Measurements from ENCODE around the gene PDE2A. TPM values are rescaled to one million over a fixed set of nuclear protein-coding genes. Genes with fewer than 3 reads are reported as not detected.

The PDE2A gene
- total RNA-seq, 1 experiment from 2014 or later: 0.58 TPM

DNA sequence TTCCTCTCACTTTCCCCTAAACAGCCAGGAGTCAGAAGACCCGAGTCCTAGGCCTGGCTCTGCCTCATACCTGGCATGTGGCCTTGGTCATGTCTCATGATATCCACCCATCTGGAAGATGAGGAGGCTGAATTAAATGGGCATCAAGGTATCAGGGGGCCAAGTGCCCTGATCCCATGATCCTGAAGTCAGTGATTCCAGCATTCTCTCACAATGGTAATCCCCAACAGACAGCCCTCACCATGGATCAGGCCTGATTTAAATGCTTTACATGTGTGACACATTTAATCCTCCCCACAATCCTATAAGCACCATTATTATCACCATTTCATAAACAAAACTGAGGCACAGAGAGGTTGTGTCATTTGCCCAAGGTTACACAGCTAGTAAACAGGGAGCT, 70.0 kb downstream of the PDE2A start:
- H3K4me3 ChIP-seq (ENCODE audit: low read depth, low read length, poor library complexity, severe bottlenecking): no peak overlapping the region
- no peak for DNase-seq (ENCODE audit: low spot score)
- TF ChIP-seq, protein P1, sequence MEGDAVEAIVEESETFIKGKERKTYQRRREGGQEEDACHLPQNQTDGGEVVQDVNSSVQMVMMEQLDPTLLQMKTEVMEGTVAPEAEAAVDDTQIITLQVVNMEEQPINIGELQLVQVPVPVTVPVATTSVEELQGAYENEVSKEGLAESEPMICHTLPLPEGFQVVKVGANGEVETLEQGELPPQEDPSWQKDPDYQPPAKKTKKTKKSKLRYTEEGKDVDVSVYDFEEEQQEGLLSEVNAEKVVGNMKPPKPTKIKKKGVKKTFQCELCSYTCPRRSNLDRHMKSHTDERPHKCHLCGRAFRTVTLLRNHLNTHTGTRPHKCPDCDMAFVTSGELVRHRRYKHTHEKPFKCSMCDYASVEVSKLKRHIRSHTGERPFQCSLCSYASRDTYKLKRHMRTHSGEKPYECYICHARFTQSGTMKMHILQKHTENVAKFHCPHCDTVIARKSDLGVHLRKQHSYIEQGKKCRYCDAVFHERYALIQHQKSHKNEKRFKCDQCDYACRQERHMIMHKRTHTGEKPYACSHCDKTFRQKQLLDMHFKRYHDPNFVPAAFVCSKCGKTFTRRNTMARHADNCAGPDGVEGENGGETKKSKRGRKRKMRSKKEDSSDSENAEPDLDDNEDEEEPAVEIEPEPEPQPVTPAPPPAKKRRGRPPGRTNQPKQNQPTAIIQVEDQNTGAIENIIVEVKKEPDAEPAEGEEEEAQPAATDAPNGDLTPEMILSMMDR (conservative IDR thresholded peaks at IDR 0.05; ENCODE audit: low read depth, low read length): no peak
- TF ChIP-seq EZH2 (IDR thresholded peaks at IDR 0.05; ENCODE audit: borderline replicate concordance, low read depth, low read length, poor library complexity, severe bottlenecking): no peak
- no peaks in the 10 kb centered on the region for H3K9me3 ChIP-seq (ENCODE audit: low read depth, low read length, poor library complexity, severe bottlenecking)
- no peak overlapping the region for H3K27ac ChIP-seq (ENCODE audit: low read depth, low read length, poor library complexity, severe bottlenecking)
- intact Hi-C loops (cut with micrococcal nuclease; ENCODE audit: unreplicated experiment): no loop called here
- ChIA-PET POLR2A (ENCODE audit: low non-redundant PET) (no interaction called here), CTCF (no interaction called here)
- no peaks in the 10 kb centered on the region for H3K36me3 ChIP-seq (ENCODE audit: insufficient read depth, low read length, poor library complexity, severe bottlenecking)
- no peaks in the 10 kb centered on the region for H3K27me3 ChIP-seq (replicated peaks; ENCODE audit: insufficient read depth, low read depth, low read length, poor library complexity)
- no TSS peak for BruUV-seq (replicated peaks)
- H3K4me1 ChIP-seq (ENCODE audit: insufficient read depth, low read length, poor library complexity, severe bottlenecking): peaks cover 8% of the 10 kb centered on the region

DNA sequence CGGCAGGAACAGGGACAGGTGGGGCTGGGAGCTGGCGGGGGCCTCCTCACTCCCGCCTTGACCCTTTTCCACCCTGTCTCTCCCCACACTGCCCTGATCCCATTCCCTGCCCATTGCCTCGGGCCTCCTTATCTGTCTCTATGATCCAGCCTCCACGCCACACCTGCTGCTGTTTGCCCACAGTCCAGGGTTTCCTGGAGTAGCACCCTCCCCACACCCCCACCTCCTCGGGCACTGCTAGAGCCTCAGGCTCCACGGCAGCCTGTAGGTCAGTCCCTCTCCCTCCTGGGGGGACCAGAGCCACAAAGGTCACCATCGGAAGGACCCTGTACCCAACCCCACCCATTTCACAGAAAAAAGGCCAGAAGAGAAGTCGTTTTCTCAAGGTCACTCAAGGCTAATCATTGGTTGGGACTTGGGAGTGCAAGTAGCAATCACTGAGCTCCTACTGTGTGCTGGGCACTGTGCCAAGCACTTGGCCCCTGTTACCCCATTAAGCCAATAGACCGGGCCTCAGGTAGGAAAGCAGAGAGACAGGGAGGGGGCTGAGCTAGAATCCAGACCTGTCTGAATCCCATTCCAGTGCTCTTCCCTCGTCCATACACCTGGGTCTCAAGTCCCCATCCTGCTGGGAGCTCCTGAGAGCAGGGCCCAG, 71.8 kb downstream of the PDE2A start:
- Histone ChIP-seq H3K27ac (ENCODE audit: low read depth, low read length, poor library complexity, severe bottlenecking) (no peak overlapping the region), H3K36me3 (ENCODE audit: insufficient read depth, low read length, poor library complexity, severe bottlenecking) (no peaks in the 10 kb centered on the region), H3K27me3 (replicated peaks; ENCODE audit: insufficient read depth, low read depth, low read length, poor library complexity) (no peaks in the 10 kb centered on the region), H3K9me3 (ENCODE audit: low read depth, low read length, poor library complexity, severe bottlenecking) (no peaks in the 10 kb centered on the region), H3K4me3 (ENCODE audit: low read depth, low read length, poor library complexity, severe bottlenecking) (no peak overlapping the region), H3K4me1 (ENCODE audit: insufficient read depth, low read length, poor library complexity, severe bottlenecking) (peaks cover 5% of the 10 kb centered on the region)
- CTCF ChIA-PET: no interaction called here
- POLR2A ChIA-PET (ENCODE audit: low non-redundant PET): no interaction called here
- TF ChIP-seq, protein P1 (conservative IDR thresholded peaks at IDR 0.05; ENCODE audit: low read depth, low read length): no peak
- no peak for TF ChIP-seq EZH2 (IDR thresholded peaks at IDR 0.05; ENCODE audit: borderline replicate concordance, low read depth, low read length, poor library complexity, severe bottlenecking)
- no peak for DNase-seq (ENCODE audit: low spot score)
- intact Hi-C loops (cut with micrococcal nuclease; ENCODE audit: unreplicated experiment): no loop called here
- BruUV-seq (replicated peaks): no TSS peak

DNA sequence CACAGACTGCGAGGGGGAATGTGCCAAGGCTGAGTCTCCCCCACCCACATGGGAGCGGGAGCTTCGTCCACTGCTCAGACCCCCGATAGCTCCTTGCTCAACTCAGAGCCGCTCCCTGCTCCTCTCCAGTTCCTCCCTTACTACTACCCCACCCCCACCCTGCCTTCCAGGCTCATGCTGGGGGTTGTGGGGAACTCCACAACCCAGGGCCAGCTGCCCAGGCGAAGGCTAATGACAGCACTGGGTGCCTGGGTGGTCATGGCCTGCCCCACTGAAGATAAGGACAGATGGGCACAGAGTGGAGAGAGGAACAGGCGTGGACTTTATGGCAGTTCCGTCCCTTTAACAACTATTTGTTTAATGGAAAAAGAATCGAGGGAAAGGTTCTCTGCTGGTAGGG, 73.7 kb downstream of the PDE2A start:
- intact Hi-C loops (cut with micrococcal nuclease; ENCODE audit: unreplicated experiment): no loop called here
- DNase-seq (ENCODE audit: low spot score): no peak
- Histone ChIP-seq H3K36me3 (ENCODE audit: insufficient read depth, low read length, poor library complexity, severe bottlenecking) (no peaks in the 10 kb centered on the region), H3K9me3 (ENCODE audit: low read depth, low read length, poor library complexity, severe bottlenecking) (no peaks in the 10 kb centered on the region), H3K27ac (ENCODE audit: low read depth, low read length, poor library complexity, severe bottlenecking) (no peak overlapping the region), H3K4me3 (ENCODE audit: low read depth, low read length, poor library complexity, severe bottlenecking) (no peak overlapping the region), H3K27me3 (replicated peaks; ENCODE audit: insufficient read depth, low read depth, low read length, poor library complexity) (no peaks in the 10 kb centered on the region), H3K4me1 (ENCODE audit: insufficient read depth, low read length, poor library complexity, severe bottlenecking) (no peaks in the 10 kb centered on the region)
- ChIA-PET CTCF (no interaction called here), POLR2A (ENCODE audit: low non-redundant PET) (no interaction called here)
- TF ChIP-seq, protein P1 (conservative IDR thresholded peaks at IDR 0.05; ENCODE audit: low read depth, low read length): no peak
- TF ChIP-seq EZH2 (IDR thresholded peaks at IDR 0.05; ENCODE audit: borderline replicate concordance, low read depth, low read length, poor library complexity, severe bottlenecking): no peak
- BruUV-seq (replicated peaks): no TSS peak
